MM.1S (cell line): Measurements from ENCODE around the gene PBXIP1.

Experiments used
- CTCF ChIP-seq: fragments of 300-600 bp; sonication (generic); IDR thresholded peaks from 2 replicates; pipeline ENCODE4 v1.5.1; 2016; ENCODE audit warnings: antibody characterized with exemption, low read length, mixed read lengths
- EZH2 ChIP-seq: fragments of 300-600 bp; sonication (generic); optimal IDR thresholded peaks from 2 replicates; pipeline ENCODE3; 2017; ENCODE audit warnings: low read depth, mild to moderate bottlenecking, antibody characterized with exemption, low read length, mixed read lengths
- EZH2phosphoT487 ChIP-seq: fragments of 300-600 bp; sonication (generic); IDR thresholded peaks from 2 replicates; pipeline ENCODE4 v1.6.1; 2018; ENCODE audit warnings: antibody characterized with exemption, low read length

DNA sequence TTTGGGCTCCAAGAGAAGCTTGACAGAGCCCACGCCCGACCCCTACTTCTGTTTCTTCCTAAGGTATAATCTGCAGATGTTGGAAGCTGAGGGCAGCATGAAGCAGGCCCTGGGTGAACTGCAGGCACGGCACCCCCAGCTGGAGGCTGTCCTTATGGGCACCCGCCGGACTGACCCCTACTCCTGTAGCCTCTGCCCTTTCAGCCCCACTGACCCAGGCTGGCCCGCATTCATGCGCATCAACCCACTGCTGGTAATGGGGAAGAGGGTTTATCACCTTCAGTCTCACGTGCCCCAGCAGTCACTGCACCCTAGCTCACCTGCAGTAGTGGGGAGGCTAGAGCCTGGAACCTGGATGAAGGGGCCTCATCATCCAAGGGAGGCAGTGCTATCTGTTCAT, 34.4 kb upstream of the PBXIP1 start:
- TF ChIP-seq EZH2 (no peak), CTCF (no peak), EZH2phosphoT487 (no peak)
